CD4-positive, alpha-beta T cell (primary cell): ENCODE data around the gene TBL1X. TPM values are rescaled to one million over a fixed set of nuclear protein-coding genes. Genes with fewer than 3 reads are reported as not detected.

Experiments
- ATAC-seq: fragments of 200-7000 bp; cut with Tn5 transposase; one replicate; pipeline ENCODE4 v1.10.0; 2022; ENCODE audit warnings: mild to moderate bottlenecking; ENCODE audit not compliant: poor library complexity
- CTCF ChIA-PET: fragments of 350-600 bp; sonication (Branson Sonifier 250); formaldehyde crosslinking; loops from one replicate; lab custom pipeline; 2021; ENCODE audit warnings: antibody characterized with exemption, inconsistent platforms; lab: Charles Lee
- POLR2A ChIA-PET: fragments of 350-600 bp; sonication (Branson Sonifier 250); formaldehyde crosslinking; loops from one replicate; lab custom pipeline; 2021; ENCODE audit warnings: antibody characterized with exemption, inconsistent platforms; lab: Charles Lee
- DNase-seq, 14 experiments: peaks; one replicate each; pipeline ENCODE4 v3.0.0-alpha.2; 2013 to 2020; ENCODE audit warnings: mixed read lengths in 2 of 14
- H3K27ac ChIP-seq, 2 donors: one replicate each; pipeline versions ENCODE4 v1.5.1 to v1.7.0; 2013; ENCODE audit warnings: low read length in 2 of 2, low read depth in 1 of 2, mild to moderate bottlenecking in 1 of 2
- H3K27me3 ChIP-seq, 2 experiments: 1 replicate in 1 of 2; 2 replicates in 1 of 2; pipeline versions ENCODE4 v1.6.1 to v1.7.0; 2013; ENCODE audit warnings: low read length in 2 of 2, control low read depth in 1 of 2, mild to moderate bottlenecking in 1 of 2, moderate library complexity in 1 of 2; ENCODE audit not compliant: insufficient read depth in 2 of 2, control insufficient read depth in 1 of 2
- H3K36me3 ChIP-seq: one replicate; pipeline ENCODE4 v1.6.1; 2013; ENCODE audit warnings: low read length, control low read depth; ENCODE audit not compliant: insufficient read depth
- H3K4me1 ChIP-seq: one replicate; pipeline ENCODE4 v1.6.1; 2013; ENCODE audit warnings: low read length, control low read depth; ENCODE audit not compliant: insufficient read depth
- H3K4me3 ChIP-seq: one replicate; pipeline ENCODE4 v1.5.1; 2013; ENCODE audit warnings: mild to moderate bottlenecking, low read length, moderate library complexity
- H3K9me3 ChIP-seq, 2 experiments: 1 replicate in 1 of 2; 2 replicates in 1 of 2; pipeline versions ENCODE4 v1.6.1 to v1.7.0; 2013; ENCODE audit warnings: low read length in 2 of 2, mild to moderate bottlenecking in 2 of 2, control low read depth in 1 of 2, moderate library complexity in 1 of 2; ENCODE audit not compliant: control insufficient read depth in 1 of 2, insufficient read depth in 1 of 2
- H3K27ac Mint-ChIP-seq: one replicate; pipeline ENCODE4 v1.8.0; 2020; ENCODE audit warnings: mixed read lengths
- H3K27me3 Mint-ChIP-seq: one replicate; pipeline ENCODE4 v1.8.0; 2021; ENCODE audit warnings: mixed read lengths
- H3K36me3 Mint-ChIP-seq: one replicate; pipeline ENCODE4 v1.8.0; 2021; ENCODE audit warnings: low read depth, mixed read lengths
- H3K4me1 Mint-ChIP-seq: one replicate; pipeline ENCODE4 v1.8.0; 2021; ENCODE audit warnings: low read depth, mixed read lengths
- H3K4me3 Mint-ChIP-seq: one replicate; pipeline ENCODE4 v1.8.0; 2020; ENCODE audit warnings: mild to moderate bottlenecking, mixed read lengths
- H3K9me3 Mint-ChIP-seq: one replicate; pipeline ENCODE4 v1.8.0; 2020; ENCODE audit warnings: mixed read lengths
- CTCF ChIP-seq: fragments of 200-600 bp; IDR thresholded peaks from one replicate; pipeline ENCODE4 v1.8.0; 2022; ENCODE audit warnings: antibody characterized with exemption, mild to moderate bottlenecking
- intact Hi-C, 2 experiments: fragments of 100-400 bp; cut with DNase I in 1 of 2; cut with micrococcal nuclease in 1 of 2; formaldehyde crosslinking; loops; one replicate each; pipeline versions ENCODE4 v1.15.1 to v1.9.0; 2023 to 2025; cut with DNase I, micrococcal nuclease
- total RNA-seq, 174 experiments: library from RNA in 2 of 174; stranded (reverse) in 2 of 174; gene quantifications; one replicate each; pipeline ENCODE4 v1.2.3 and lab custom pipeline; 2021 to 2026

Gene TBL1X
- total RNA-seq, 2 experiments from 2014 or later = 17.4 to 19.2 TPM

- Histone ChIP-seq H3K36me3 (no peaks in the 10 kb centered on the region), H3K27me3 (no peaks in the 10 kb centered on the region), H3K4me3 (no peak overlapping the region), H3K9me3 (no peaks in the 10 kb centered on the region), H3K27ac (no peak overlapping the region), H3K4me1 (no peaks in the 10 kb centered on the region)
- Mint-ChIP-seq H3K9me3 (no peaks in the 10 kb centered on the region), H3K4me1 (peaks cover 53% of the 10 kb centered on the region), H3K4me3 (no peak overlapping the region), H3K27ac (peak overlapping the region; percentile 39), H3K36me3 (peaks cover 22% of the 10 kb centered on the region), H3K27me3 (no peaks in the 10 kb centered on the region)
- ChIA-PET POLR2A (no interaction called here), CTCF (no interaction called here)
- ATAC-seq = no peak
- intact Hi-C loops = no loop called here
- no peak for DNase-seq
- TF ChIP-seq CTCF = no peak
Observed at GRCh38 chrX:9557091-9557490, 92.2 kb downstream of the TBL1X start.

- no peak for TF ChIP-seq CTCF
- Histone ChIP-seq H3K36me3 (no peaks in the 10 kb centered on the region), H3K4me3 (no peak overlapping the region), H3K4me1 (no peaks in the 10 kb centered on the region), H3K27me3 (no peaks in the 10 kb centered on the region), H3K27ac (no peak overlapping the region), H3K9me3 (no peaks in the 10 kb centered on the region)
- Mint-ChIP-seq H3K27me3 (no peaks in the 10 kb centered on the region), H3K4me3 (peak overlapping the region; percentile 31), H3K27ac (peak overlapping the region; percentile 39), H3K9me3 (no peaks in the 10 kb centered on the region), H3K4me1 (peaks cover 50% of the 10 kb centered on the region), H3K36me3 (peaks cover 18% of the 10 kb centered on the region)
- ATAC-seq (no peak), DNase-seq (no peak)
- intact Hi-C loops = no loop called here
- POLR2A ChIA-PET = no interaction called here
- CTCF ChIA-PET = no interaction called here
Observed at GRCh38 chrX:9557521-9557920, 92.7 kb downstream of the TBL1X start.

GRCh38 chrX:9558615-9559014 lies 93.8 kb downstream of the TBL1X start:
- no peak overlapping the region for H3K27ac Mint-ChIP-seq
- H3K4me1 Mint-ChIP-seq = peaks cover 48% of the 10 kb centered on the region
- Histone ChIP-seq H3K36me3 (no peaks in the 10 kb centered on the region), H3K4me1 (no peaks in the 10 kb centered on the region), H3K4me3 (no peak overlapping the region), H3K9me3 (no peaks in the 10 kb centered on the region), H3K27ac (no peak overlapping the region), H3K27me3 (no peaks in the 10 kb centered on the region)
- H3K9me3 Mint-ChIP-seq = no peaks in the 10 kb centered on the region
- ATAC-seq (no peak), DNase-seq (no peak)
- H3K27me3 Mint-ChIP-seq = no peaks in the 10 kb centered on the region
- TF ChIP-seq CTCF = no peak
- CTCF ChIA-PET = no interaction called here
- intact Hi-C loops = no loop called here
- H3K36me3 Mint-ChIP-seq = peaks cover 18% of the 10 kb centered on the region
- POLR2A ChIA-PET = no interaction called here
- H3K4me3 Mint-ChIP-seq = no peak overlapping the region
